ENCODE data around the gene CRIP1. TPM values are rescaled to one million over a fixed set of nuclear protein-coding genes. Genes with fewer than 3 reads are reported as not detected.
A peak's percentile ranks its signal among the peaks of the same experiment; 100 is the strongest.

CRIP1 gene
- 7.6 TPM for total RNA-seq

GRCh38 chr14:105486163-105486973 is at the start of gene CRIP1:
CRIP1 (plus strand) TSS chr14:105486886; CDS start chr14:105487260, 374 bp downstream.
- H3K36me3 ChIP-seq: no peaks in the 10 kb centered on the region
- H3K4me3 ChIP-seq: peak within 1 kb of the TSS; percentile 48 to 57
- H3K27me3 ChIP-seq: no peaks in the 10 kb centered on the region
- intact Hi-C loops (cut with DNase I): loop anchor here (5.0 kb wide), 2 partner anchors 114 to 184 kb away; partner anchors contain the start of gene BRF1
- H3K4me1 ChIP-seq: peaks cover 90% of the 10 kb centered on the region
- no peak for DNase-seq (ENCODE audit: extremely low spot score in 2 of 2)
- TF ChIP-seq POLR2AphosphoS5 (IDR thresholded peaks at IDR 0.05; ENCODE audit: insufficient read depth in 1 of 2, low read depth in 1 of 2) (no peak), POLR2A (IDR thresholded peaks at IDR 0.05) (no peak), CTCF (IDR thresholded peaks at IDR 0.05) (no peak)
- peak within 1 kb of the TSS; percentile 97 for H3K27ac ChIP-seq
- H3K9me3 ChIP-seq: no peaks in the 10 kb centered on the region

- H3K9me3 ChIP-seq: no peaks in the 10 kb centered on the region
- DNase-seq (ENCODE audit: extremely low spot score in 2 of 2): no peak
- no peaks in the 10 kb centered on the region for H3K27me3 ChIP-seq
- intact Hi-C loops (cut with DNase I): no loop called here
- TF ChIP-seq CTCF (IDR thresholded peaks at IDR 0.05): no peak
- TF ChIP-seq POLR2AphosphoS5 (IDR thresholded peaks at IDR 0.05; ENCODE audit: insufficient read depth in 1 of 2, low read depth in 1 of 2): no peak
- TF ChIP-seq POLR2A (IDR thresholded peaks at IDR 0.05): no peak
- no peak overlapping the region for H3K27ac ChIP-seq
- H3K36me3 ChIP-seq: peaks cover 0 to 3% of the 10 kb centered on the region in 2 donors
- H3K4me1 ChIP-seq: no peaks in the 10 kb centered on the region
- no peak overlapping the region for H3K4me3 ChIP-seq
Measured at GRCh38 chr14:105436891-105437722, 49.6 kb upstream of the CRIP1 start.

- H3K36me3 ChIP-seq: peaks cover 0 to 8% of the 10 kb centered on the region in 2 donors
- TF ChIP-seq CTCF (IDR thresholded peaks at IDR 0.05): no peak
- TF ChIP-seq POLR2A (IDR thresholded peaks at IDR 0.05): no peak
- no peak for TF ChIP-seq POLR2AphosphoS5 (IDR thresholded peaks at IDR 0.05; ENCODE audit: insufficient read depth in 1 of 2, low read depth in 1 of 2)
- intact Hi-C loops (cut with DNase I): no loop called here
- H3K4me1 ChIP-seq: no peaks in the 10 kb centered on the region
- no peak overlapping the region for H3K27ac ChIP-seq
- H3K4me3 ChIP-seq: no peak overlapping the region
- no peak for DNase-seq (ENCODE audit: extremely low spot score in 2 of 2)
- no peaks in the 10 kb centered on the region for H3K27me3 ChIP-seq
- no peaks in the 10 kb centered on the region for H3K9me3 ChIP-seq
Measured at GRCh38 chr14:105437723-105438500, 48.8 kb upstream of the CRIP1 start.

GRCh38 chr14:105439179-105439578 is 47.5 kb upstream of the CRIP1 start:
- Histone ChIP-seq H3K27me3 (no peaks in the 10 kb centered on the region), H3K4me1 (no peaks in the 10 kb centered on the region), H3K27ac (no peak overlapping the region), H3K9me3 (no peaks in the 10 kb centered on the region), H3K4me3 (no peak overlapping the region), H3K36me3 (peaks cover 0 to 10% of the 10 kb centered on the region in 2 donors)
- DNase-seq (ENCODE audit: extremely low spot score in 2 of 2): no peak
- intact Hi-C loops (cut with DNase I): no loop called here
- no peak for TF ChIP-seq POLR2A (IDR thresholded peaks at IDR 0.05)
- no peak for TF ChIP-seq POLR2AphosphoS5 (IDR thresholded peaks at IDR 0.05; ENCODE audit: insufficient read depth in 1 of 2, low read depth in 1 of 2)

Data from vagina (tissue), 2 donors.